Islet of Langerhans (tissue), 1 donor: Measurements from ENCODE around the gene RAPGEF3.

ENCODE experiments used
- FAIRE-seq: peaks from one replicate; lab custom pipeline; 2011; peaks lifted over from hg19 to GRCh38; lab: Jason Lieb, UNC

The RAPGEF3 gene

DNA sequence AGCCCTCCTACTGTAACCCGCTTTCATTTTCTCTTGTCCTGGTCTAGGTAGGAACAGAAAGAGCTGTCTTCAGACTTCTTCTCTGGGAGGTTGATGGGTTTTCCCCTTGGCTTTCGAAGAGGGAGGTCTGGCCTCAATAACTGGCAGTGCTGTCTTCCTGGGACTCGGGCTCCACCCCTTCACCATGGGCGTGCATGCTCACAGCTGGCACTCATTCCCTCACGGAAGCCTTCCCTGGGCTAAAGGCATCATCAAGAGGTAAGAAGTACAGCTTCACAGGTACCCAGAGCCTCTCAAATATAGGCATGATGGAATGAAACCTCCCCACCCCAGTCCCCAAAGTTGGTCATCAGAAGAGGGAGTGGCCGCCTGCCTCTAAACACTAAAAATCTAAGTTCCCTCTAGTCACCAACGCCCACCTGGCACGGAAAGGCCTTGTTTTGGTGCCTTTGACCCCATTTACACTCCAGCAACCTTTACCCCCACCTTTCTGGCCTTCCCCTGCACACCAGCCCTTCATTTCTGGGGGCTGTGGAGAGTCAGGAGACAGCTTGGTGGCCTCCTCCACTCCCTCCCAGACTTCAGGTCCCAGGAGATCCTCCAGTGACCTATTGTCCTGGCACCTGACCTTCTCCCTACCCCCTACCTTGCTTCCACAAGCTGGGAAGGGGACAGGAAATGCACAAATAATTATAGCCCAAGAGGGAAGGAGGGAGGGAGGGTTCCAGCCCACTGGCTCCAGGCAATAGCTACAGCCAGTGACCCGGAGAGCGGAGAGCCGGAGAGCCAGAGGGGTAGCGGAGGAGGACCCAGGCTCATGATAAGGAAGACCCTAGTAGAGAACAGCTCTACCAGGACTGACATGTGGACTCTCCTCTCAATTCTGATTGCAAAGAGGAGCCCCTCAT, 2.8 kb downstream of the RAPGEF3 start:
- no peak for FAIRE-seq

DNA sequence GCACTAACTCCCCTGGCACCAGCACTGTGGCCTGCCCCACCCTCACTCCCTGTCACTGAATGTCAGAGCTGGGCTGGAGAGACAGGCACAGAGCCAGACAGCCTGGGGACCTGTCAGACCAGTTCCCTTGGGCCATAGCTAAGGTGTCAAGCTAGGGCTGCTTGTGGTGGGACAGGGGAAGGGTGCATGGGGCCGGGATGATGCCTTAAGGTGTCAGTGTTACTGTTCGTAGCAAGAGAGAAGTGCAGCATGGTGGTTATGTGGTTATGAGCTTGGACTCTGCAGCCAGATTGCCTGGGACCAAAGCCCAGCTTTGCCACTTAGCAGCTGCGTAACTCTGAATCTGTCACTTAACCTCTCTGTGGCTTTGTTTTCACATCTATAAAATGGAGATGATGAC, 3.8 kb downstream of the RAPGEF3 start:
- FAIRE-seq: no peak

DNA sequence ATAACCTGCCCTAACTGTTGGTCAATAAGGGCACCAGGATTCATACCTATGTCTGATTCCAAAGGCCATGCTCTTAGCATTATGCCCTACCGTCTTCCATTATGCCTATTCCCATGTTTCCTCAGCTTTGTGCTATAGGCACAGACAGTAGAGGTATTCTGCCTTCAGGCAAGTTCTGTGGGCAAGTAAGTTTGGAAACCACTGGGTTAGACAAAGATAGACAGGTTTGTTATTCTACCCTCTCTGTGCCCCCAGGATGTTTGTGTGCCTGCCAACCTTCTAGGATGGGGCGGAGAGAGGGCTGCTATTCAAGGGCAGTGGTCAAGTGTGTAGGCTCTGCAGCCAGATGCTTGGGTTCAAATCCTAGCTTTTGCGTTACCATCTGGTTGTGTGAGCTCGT, 4.6 kb downstream of the RAPGEF3 start:
- FAIRE-seq: no peak

DNA sequence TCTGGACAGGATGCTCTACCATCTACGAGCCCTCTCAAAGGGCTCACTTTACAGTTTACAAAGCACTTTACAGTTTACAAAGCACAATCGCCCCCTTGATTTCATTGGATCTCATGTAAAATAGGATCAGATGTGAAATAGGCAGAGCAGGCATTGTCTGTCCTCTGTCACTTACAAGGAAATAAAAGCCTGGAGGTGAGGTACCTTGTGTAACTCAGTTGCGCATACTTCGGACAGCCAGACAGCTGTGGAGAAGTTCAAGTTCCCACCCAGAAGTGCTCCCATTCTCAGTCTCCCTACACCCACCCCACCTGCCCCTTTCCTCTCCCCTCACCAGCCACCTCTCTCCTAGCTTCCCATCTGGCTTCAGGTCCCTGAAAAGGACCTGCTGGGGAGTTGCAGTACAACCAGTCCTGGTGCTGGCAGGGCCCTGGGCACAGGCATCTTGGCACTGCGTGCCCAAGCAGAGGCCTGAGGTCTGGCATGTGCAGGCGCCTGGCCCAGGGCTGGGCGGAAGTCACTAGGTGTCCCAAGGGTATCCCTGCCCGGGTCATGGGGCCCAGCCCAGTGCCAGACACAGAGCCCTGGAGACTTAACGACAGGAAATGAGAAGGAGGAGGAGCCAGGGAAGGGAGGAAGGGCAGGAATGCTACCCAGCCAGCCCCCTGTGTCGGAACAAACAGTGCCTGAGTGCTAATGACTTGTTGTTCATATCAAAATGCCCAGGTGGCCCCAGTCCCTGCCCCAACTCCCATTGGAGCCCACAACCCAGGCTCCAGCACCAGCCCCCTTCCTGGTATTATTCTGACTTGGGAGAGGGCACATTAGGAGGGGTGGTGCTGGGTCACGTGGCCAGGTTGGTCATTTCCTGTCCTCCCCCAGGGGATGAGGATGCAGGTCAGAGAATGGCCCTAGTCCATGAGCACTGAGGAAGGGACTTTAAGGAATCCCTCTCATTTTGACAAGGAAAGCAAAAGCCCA, 5.4 kb downstream of the RAPGEF3 start:
- FAIRE-seq: no peak

DNA sequence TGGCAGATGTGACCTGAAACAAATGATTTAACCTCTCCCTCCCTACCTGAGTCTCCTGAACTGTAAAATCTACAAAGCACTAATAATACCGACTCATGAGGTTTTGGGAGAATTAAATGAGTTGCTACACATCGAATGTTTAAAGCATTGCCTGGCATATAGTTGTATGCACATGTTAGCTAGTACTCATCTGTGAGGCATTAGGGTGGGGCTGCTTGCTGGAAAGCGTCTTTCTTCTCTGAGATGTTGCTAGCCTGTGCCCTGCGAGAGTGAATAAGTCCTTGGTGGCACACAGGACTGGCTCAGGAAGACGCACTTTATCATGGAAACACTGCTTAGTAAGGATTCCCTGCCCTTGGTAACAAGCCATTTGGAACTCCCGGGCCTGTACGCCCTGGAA, 6.1 kb downstream of the RAPGEF3 start:
- no peak for FAIRE-seq

DNA sequence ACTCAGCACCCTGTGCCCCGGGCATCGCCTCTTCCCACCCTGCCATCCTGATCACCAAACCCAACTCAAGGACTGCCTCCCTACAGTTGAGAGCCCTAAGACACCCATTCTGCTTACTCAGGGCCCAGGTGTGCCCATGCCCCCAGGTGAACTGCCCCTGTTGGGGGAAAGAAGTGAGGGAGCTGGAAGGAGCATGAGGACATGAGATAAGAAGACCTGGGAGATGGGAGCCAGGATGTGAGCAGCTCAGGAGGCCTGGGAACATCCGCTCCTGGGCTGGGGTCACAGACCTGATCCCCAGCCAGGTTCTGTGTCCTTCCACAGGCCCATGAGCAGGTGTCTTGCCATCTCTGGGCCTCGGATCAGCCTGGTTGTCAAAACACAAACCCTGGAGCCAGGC, 6.6 kb downstream of the RAPGEF3 start:
- FAIRE-seq: no peak

DNA sequence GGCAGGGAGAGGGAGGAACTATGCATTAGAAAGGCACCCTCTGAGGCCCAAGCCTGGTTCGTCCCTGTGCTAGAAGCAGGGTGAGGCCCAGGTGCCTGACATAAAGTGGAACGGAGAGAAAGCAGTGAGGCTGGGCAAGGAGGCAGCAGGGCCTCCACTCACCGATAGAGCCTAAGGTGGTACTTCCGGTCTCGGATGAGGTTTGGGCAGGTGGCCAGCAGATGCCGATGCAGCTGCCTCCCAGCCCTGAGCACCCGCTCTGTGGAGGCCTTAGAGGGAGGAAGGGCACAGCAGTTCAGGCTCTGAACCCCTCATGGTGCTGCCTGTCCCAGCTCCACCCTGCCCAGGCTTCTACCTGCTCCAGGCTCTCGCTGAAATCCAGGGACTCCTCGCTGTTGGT, 7.1 kb downstream of the RAPGEF3 start:
- no peak for FAIRE-seq

DNA sequence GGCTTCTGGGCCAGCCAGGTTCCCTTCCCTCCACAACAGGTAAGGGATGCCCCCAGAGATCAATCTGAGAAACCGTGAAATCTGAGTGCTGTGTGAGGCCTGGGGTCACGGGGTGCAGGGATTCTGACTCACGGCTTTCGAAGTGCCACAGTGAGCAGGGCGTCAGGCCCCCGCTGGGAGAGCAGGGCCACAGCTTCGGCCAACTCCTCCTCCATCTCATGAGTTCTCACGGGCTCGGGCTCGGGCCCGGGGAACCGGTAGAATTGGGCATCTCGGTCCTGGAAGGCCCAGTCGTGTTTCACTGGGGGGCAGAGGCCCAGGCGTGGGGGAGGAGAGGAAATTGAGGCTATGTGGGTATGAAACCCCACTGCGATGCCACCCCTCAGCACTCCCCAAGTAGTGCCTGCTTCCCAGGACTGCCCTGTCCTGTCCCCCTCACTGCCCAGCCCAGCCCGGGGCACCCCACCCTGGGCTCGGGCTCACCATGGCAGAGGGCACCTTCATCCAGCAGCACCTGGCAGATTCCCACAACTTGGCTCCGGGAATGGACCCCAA, 7.7 kb downstream of the RAPGEF3 start:
- no peak for FAIRE-seq

DNA sequence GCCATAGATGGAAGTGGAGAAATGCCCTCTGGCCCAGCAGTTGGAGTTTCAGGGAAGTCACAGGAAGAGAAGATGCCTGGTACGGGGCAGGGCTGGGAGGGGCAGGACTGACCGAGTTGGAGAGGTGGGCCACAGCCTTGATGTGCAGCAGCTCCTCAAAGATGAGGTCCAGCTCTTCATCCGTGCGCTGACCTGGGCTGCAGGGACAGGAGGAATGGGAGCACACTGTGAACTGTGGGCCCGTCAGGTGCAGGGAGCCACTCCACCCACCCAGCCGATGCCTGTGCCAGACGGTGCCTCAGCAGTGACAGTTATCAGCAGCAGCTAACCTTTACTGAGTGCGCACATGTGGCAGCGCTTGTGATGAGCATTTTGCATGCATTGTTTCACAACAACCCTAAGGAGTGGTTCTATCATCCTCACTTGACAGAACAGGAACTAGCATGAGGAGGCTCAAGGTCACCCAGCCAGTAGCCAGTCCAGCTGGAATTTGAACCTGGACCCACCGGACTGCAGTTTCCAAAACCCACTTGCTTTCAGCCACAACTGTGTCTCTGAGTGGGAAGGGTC, 8.4 kb downstream of the RAPGEF3 start:
- no peak for FAIRE-seq

DNA sequence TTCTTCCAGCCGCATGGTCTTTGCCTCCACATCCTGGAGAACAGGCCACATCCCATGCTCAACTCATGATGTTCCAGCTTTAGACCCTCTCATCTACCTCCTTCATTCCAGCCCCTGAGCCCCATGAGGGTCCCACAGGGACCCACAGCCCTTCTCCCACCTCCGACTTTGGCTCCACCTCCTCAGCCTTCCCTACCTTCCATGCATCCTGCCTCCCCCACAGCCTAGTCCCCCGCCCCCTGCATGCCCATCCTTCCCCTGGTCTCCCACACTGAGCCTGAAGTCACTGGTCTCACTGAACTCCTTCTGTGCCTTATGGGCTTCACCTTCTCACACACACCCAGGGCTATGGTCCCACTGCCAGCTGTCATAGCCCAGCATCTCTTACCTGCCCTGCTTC, 9.8 kb downstream of the RAPGEF3 start:
- FAIRE-seq: no peak

DNA sequence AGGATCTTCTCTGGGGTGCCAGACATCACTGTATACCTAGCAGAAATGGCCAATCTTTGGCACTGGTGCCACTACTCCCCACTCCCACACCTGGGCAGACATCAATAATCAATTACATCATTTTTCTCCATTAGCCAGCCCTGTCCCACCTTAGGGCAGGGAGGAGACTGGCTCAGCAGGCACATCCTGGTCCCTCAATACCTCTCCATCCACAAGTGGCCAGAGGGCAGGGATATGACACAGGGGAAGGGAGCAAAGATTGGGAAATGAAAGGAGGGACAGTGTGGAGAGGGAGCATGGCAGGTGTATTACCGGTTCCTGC, 10.2 kb downstream of the RAPGEF3 start:
- no peak for FAIRE-seq

DNA sequence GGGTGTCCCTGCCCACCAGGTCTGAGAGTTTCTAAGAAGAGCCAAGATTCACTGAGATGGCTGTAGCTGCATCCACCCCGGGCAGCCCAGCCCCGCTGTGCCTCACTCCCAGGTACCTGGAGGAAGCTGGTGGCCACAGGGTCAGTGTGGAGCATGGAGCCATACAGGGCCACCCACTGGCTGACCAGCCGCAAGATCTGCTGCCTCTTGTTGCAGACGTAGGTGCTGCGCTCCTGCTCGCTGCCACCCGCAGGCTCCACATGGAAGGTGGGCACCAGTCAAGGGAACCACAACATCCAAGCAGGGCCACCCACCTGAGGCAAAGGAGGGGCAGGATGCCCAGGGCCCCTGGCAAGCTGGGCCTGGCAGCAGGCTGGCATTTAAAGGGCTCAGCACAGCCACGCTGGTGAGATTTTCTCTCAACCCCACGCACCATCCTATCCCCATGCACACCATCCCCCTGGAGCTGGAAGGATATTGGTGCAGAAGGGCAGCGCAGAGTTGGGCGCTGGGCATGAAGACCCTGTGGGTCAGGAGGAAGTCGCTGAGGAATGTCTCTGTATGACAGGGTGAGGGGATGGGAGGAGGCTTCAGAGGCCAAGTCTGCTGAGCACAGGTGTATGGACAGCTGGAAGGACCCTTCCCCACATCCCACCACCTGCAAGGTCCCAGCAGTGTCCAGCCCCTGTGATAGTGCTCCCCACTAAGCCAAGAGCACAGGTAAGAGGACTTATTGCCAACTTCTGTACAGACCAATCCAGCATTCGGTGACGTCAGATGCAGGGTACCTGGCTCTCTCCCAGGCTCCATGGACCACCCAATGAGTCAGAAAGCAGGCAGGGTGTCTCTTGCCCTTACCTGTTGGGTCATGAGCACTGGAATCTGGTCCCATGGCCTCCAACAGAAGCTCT, 10.8 kb downstream of the RAPGEF3 start:
- no peak for FAIRE-seq

DNA sequence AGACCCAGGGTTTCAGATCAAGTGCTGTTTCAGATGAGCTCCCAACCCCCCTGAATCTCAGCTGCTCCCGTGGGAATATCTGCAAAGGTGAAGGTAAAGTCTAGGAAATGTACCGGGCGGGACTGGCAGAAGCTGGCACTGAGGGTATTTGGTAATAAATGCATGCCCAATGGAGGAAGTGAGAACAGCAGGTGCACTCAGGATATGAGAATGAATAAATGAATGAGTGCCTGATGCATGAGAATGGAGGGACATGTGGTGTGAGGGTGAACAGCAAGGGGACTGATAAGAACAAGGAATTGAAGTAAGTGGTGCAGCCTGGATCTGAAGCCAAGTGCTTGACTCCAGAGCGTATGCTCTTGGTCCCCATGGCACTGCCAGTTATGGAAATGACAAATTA, 11.6 kb downstream of the RAPGEF3 start:
- FAIRE-seq: no peak

DNA sequence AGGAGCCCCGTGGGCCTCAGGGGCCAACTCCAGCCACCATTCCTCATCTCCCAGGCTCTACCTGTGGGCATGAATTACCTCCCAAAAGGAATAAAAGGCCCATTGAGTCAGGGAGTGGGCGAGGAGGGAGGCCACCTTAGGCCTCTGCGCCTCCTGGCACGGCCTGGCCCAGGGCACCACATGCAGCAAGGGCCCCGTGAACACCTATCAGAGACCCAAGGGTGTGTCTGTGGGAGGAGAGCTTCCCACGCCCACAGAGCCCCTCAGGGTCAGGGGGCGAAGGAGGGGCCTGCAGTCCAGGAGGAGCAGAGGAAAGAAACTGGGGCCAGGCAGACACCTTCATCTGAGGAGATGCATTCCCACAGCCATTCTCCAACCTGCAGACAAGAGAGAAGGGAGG, 12.2 kb downstream of the RAPGEF3 start:
- no peak for FAIRE-seq

DNA sequence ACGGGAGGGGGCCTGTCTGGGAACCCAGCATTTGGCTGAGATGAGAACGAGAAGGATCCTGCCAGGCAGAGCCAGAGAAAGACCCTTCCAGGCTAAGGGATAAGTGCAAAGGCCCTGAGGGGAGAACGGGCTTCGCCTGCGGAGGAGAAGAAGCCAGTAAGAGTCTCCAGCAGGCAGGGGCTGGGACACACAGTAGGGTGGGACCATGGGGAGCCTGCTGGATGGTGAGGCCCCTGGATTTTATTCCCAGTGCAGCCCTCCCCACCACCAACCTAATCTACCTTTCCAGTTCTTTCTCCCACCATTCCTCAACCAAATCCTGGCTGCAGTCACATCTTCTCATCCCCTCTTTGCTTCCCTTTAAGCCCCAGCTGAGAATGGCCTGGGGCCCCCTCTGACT, 12.6 kb downstream of the RAPGEF3 start:
- FAIRE-seq: no peak

DNA sequence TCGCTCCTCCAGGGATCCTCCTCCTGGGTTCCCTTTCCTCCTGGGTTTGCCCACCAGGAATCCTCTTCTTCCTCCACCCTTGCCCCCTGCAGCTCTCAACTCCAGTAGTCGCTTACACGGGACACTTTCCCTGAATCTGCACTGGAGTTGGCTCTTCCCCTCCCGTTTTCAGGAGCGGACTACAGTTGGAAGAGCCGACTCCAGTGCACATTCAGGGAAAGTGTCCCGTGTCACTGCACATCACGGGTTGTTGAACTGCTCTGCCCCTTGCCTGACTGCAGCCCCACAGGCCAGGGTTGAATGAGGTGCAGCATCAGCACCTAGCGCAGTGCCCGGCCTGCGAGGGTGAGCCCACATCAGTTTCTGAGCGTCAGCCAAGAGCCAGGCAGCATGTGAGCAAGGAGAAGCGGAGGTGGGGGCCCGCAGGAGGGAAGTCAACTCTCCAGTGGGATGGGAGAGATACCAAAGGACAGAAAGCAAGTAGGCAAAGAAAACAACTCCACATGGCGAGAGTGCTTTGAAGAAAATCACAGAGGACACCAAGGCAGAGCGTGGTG, 13.1 kb downstream of the RAPGEF3 start:
- no peak for FAIRE-seq

DNA sequence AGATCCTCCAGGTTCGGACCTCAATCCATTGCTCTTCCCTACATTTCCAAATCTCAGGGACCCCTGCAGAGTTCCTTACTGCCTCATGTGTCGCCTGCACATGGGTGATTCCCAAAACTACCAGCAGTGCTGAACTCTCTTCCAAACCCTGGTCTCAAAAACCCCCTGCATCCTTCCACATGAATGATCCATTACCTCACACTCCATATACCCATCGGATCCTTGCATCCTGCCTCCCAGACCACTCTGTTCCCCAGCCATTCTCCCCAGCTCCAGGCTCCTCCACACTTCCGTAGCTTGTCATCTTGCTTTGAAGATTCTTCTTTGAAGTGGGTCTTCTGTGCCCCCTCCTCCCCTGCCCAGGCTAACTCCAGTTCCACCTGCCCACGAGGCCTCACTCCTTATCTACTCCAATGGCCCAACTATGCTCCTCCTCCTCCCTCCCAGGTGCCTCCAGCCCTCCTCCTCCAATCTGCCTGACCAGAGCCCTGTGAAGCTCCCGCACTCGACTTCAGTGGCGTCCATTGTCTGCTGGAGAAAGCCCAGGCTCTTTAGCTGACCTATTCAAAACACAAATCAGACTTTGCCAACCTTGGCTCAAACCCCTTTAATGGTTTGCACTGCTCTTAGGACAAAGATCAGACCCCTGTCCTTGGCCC, 13.8 kb downstream of the RAPGEF3 start:
- no peak for FAIRE-seq

DNA sequence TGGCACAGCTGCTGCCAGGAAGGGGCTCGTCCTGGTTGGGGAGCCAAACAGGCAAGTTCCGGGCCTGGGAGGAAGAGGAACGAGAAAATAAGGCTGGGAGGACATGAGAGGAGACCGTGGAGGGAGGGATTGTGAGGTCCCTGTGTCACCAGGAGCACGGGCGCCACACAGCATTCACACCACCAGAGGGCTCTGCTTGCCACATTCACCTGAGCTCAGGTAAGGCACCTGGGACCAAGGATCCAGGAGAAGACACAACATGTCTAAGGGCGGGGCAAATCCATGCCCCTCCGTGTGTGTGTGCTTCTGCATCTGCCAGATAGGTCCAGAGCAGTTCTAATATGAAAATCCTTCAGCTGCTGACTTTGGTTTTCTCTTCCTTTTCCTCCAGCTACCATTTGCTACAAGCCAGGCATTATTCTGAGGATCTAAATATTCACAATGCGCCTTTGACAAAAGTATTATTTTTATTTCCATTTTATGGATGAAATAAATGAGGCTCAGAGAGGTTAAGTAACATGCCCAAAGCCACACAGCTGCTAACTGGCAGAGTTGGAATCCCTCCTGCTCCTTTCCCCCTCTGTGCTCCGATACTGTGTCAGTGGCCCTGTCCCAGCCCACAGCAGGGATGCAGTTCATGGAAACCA, 14.6 kb downstream of the RAPGEF3 start:
- no peak for FAIRE-seq

DNA sequence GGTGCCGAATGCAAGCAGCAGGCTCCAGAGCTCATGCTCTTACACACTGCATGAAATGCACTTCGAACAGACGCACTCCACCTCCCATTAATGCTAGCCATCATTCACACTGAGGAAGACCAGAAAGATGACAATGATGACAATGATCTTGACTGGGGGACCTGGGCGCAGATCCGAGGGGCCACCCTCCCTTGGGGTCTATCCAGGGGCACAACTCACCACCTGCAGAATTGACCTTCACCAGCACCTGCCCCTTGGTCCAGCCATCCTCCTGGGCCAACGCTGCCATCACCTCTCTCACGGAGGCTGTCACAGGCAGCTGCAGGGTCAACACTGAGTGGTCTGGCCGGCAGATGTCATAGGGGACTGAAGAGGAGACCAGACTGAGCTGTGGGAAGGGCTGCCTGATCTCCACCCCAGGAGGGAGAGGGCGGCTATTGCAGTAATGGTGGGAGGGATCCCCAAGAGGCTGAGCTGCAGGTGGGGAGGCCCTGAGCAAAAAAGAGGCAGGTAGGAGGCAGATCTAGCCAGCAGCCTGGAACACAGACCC, 15.3 kb downstream of the RAPGEF3 start:
- FAIRE-seq: no peak

DNA sequence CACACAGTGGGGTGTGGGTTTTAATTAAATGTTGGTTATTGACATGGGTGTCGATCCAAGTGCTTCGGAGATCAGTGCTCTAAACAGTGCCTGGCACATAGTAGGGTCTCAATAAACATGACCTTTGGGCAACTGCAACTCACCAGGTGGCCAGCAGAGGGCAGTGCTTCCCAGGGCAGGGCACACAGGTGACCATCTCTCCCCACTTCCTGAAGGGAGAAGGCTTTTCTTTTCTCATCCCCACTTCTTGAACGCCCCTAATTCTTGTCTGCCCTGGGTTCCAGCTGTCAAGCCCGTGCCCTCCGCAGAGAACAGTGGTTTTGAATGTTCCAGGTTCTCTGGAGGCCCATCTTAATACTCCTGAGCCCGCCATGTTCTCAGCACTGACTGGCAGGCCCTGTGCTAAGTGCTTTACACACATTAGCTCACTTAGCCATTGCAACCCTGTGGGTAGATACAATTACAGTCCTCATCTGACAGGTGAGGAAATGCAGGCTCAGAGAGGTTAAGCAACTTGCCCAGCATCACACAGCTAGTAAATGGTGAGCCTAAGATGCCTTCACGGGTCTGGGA, 16.3 kb downstream of the RAPGEF3 start:
- no peak for FAIRE-seq
